ENCODE measurements around the gene ANO7.

ANO7 gene

GRCh38 chr2:241159116-241159515 lies 29.4 kb upstream of the ANO7 start:
- peak; percentile 43 for DNase-seq

DNA sequence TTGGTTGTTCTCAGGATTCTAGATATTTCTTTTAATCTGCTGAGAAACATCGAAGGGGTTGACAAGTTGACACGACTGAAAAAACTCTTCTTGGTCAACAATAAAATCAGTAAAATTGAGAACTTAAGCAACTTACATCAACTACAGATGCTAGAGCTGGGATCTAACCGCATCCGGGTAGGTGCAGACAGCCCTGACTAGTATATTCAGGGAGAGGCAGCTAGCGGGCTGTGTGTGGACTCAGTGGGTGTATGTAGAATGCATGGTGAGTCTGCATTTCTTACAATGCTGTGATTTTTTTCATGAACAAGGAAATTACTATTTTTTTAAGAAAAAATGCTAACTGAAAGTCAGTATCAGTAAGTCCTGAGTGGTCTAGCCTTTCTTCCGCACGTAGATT lies 28.2 kb upstream of the ANO7 start:
- DNase-seq = no peak

- peak; percentile 38 for DNase-seq
Observed at GRCh38 chr2:241161646-241162281, 26.7 kb upstream of the ANO7 start.

GRCh38 chr2:241163601-241164118 lies 24.8 kb upstream of the ANO7 start:
- DNase-seq = no peak

DNA sequence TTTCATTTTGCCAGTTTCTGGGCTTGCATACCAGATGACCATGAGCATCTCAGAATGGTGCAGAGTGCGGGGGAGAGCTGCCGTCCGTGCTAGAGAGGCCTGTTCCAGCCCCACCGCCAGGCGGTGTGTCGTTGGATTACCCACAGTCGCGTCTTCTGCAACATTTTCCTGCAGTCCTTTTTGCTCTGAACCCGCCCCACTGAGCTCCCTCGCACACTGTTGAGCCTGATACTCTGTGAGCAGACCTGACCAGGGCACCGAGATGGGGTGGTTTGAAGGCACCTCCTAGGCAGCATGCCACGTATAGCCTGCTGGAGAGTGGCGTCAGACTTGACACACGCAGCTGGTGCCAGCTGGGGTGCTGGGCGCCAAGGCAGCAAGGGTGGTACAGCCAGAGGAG lies 20.1 kb upstream of the ANO7 start:
- no peak for DNase-seq

DNA sequence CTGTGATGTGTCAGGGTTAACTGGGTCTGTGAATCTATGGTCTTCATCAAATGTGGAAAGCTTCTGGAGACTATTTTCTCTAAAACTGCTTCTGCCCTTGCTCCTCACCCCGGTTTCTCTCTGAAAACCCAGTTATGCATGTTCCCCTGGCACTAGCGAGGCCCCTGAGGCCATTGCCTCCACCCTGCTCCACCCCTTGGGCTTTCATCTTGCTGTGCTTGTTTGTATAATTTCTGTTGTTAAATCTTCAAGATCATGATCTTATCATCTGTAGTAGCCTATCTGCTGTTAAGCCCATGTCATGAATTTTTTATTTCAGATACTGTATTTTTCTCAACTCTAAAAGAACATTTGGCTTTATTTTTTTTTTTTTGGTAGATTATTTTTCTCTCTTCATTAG lies 14.9 kb upstream of the ANO7 start:
- no peak for DNase-seq

DNA sequence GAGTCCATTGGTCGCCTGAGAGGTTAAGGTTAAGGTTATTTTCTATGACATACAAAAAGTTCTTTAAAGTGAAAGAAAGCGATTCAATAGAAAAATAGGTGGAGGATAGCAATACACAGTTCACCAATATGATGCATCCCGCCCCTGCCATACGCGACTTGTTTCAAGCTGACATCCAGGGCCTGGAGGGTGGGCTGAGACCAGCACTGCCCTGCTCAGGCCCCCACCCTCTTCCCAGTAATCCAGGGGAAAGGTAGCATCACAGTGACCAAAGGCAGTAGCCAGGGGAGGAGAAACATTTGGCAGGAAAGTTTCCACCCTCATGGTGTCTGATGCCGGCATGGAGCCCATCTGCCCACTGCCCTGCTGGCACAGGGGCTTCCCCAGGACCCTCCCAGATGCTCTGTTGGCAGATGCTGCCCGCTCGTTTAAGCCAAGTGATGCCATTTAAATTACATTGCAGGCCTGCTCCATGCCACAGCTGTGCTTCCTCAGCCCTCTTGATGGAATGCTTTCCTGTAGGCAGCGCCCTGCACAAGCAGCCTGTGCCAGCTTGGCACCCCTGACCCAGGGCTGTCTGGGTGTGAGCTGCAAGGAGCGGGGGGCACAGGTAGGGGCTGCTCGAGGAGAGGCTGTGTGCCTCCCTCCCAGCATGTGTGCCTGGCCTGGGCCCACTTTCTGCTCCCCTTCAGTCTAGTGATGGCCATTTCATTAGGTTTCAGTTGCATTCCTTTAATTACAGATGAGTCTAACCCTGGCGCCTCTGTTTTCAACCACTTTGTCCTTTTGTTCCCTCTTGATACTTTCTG lies 10.7 kb upstream of the ANO7 start:
- peak; percentile 32 for DNase-seq

GRCh38 chr2:241178961-241179360 lies 9.5 kb upstream of the ANO7 start:
- DNase-seq = no peak

DNA sequence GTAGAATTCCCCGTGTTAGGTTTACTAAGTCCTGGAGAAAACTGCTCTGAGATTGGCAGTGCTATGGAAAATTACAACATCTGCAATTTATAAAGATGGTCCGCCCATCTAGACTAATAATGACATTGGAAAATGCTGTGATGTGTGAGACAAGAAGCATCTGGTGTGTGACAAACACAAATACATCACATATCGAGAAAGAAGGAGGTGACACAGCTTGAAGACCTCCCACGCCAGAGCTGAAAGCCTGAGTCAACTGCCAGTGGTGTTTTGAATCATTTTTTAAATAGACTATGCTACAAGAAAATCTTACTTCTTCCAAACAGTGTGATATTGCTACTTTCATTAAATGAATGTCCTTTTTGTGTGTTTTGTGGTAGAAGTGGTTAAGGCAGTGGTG lies 8.6 kb upstream of the ANO7 start:
- DNase-seq = no peak

GRCh38 chr2:241180495-241180894 lies 8.0 kb upstream of the ANO7 start:
- DNase-seq = peak; percentile 82

DNA sequence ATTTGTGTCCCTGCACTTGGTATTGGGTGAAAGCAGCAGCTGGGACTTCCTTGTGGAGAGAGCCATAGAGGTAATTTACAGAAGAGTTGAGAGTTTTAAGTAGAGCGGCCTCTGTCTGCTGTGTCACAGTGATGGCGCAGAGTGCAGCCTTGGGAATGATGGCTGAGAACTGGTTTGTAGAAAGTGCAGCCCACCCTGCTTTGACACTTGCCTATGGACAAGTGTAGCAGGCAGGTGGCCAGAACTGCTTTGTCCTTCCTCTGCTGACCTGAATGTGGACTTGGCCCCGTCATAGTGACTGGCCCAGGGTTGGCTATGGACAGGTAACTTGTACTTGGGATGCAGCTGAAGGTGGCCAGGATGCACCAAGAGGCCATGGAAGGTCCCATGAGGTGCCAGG lies 6.4 kb upstream of the ANO7 start:
- no peak for DNase-seq

DNA sequence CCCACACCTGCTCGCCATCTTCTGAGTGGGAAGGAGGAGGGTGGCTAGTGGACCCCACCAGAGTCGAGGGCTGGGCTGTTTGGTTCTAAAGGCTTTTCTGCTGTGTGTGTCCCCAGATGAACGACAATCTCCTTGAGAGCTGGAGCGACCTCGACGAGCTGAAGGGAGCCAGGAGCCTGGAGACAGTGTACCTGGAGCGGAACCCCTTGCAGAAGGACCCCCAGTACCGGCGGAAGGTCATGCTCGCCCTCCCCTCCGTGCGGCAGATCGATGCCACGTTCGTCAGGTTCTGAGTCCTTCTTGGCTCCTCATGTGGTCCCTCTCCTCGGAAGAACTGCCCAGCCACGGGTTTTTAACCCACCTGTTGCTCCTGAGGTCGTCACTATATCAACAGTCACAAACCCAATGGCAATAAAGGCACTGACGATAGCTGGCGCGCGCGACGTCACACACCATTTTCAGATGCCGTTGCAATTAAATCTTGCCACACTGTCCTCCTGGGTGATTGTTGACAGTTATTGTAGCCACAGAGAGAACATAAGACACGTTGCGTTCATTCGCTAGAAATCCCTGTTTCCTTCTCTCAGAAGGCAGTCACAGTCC lies 5.8 kb upstream of the ANO7 start:
- no peak for DNase-seq

DNA sequence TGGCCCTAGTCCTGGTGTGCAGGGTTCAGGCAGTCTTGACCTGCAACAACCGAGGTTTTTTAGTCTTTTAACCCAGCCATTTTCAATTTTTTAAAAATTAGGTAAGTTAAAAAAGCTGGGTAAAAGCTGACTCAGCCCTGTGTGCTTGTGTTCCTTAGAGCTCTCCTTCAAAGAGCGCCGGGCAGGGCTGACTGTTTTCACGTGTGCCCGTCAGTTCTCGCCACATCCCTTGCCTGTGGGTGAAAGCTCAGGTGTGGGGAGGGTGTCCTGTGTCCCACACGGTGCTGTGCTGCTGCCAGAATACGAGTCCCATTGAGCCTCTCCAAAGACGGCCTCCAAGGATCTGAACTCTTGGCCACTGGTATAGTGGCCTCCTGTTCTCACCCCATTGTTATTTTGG lies 5.3 kb upstream of the ANO7 start:
- no peak for DNase-seq

GRCh38 chr2:241184901-241185300 lies 3.6 kb upstream of the ANO7 start:
- no peak for DNase-seq

- DNase-seq = no peak
Observed at GRCh38 chr2:241185961-241186360, 2.5 kb upstream of the ANO7 start.

DNA sequence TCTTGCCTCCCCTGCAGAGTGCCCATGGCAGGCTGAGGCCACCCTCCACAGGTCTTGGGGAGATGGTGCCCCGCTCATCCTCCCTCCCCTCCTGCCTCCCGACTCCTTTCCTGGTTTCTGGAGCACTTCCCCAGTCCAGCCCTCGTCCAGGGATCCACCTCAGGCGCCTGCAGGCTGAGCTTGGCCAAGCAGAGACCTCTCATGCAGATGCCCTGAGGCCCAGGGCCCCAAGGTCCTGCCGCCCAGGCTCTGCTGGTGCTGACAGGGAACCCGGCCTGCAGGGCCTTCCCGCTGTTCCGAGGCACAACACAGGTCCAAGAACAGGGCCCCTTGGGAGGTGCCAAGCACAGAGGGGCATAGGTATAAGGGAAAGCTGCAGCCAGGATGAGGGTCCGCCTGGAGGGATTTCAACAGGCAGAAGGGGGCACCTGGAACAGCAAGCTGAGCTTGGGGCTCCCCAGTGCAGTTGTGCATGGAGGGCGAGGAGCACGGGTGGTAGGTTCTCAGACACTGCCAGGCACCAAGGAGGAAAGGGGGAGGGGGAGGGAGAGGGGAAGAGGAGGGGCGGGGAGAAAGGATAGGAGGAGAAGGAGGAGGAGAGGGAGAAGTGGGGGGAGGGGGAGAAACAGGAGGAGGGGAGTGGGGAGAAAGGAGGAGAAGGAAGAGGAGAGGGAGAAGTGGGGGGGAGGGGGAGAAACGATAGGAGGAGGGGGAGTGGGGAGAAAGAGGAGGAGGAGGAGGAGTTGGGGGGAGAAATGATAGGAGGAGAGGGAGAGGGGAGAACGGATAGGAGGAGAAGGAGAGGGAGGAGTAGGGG lies 1.2 kb upstream of the ANO7 start:
- DNase-seq = no peak

- no peak for DNase-seq
Observed at GRCh38 chr2:241187918-241188234, 601 bp upstream of the ANO7 start.

DNA sequence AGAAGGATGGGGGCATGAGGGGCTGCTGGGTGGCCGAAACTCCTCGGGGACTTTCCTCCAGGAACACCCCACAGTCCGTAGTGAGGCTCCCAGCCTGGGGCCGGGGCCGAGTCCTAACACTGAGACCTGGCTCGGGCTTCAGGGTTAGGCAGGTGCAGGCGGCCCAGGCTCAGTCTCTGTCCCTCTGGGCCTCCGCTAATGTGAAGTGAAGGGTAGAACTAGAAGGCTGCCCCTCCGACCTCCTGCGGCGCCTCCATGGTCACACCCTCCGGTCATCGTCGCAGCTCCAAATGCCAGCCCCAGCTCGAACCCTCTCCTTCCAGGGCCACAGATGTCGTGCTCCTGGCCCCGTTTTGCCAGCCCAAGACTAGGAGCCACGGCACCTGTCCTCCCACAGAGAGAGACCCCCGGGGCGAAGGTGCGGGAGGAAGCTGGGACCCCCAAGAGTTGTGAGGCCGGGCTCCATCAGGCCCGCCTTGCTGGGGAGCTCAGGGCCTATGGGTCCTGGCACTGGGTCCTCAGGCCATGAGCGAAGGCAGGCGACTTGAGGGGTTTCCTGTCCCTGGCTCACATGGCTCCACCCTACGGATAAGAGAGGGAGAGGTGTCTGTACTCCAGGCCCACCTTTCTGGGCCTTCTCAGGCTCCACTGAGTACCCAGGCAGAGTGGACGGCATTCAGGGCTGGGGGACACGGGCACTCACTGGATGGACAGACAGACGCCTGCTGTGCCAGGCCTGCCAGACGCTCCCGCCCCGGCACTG lies 797 bp downstream of the ANO7 start:
- no peak for DNase-seq

DNA sequence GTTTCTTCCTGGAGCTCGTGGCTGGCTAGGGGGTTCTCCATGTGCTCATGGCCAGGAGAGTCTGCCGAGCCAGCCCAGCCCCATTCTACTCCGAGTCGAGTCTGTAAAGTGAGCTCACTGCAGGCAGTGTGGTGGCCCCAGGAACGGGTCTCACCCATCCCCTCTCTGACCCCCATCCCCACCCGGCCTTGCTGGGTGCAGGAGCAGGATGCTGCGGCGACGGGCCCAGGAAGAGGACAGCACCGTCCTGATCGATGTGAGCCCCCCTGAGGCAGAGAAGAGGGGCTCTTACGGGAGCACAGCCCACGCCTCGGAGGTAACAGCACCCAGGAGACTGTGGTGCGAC lies 1.4 kb downstream of the ANO7 start:
- DNase-seq = no peak

- DNase-seq = no peak
Observed at GRCh38 chr2:241190291-241190981, 2.0 kb downstream of the ANO7 start.

DNA sequence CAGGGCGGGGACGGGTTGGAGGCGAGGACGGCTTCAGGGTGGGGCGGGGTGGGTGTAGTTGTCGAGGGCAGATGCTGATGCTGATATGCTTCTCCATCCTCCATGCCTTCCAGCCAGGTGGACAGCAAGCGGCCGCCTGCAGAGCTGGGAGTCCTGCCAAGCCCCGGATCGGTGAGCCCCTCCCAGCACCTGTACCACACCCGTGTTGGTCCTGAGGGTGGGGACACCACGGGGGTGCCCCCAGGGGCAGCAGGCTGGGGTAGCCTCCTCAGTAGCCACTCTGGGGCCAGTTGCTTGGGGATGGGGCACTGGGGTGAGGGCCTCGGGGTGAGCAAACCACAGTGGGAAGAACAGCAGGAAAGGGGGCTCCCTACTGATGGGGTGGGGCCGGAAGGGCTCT lies 2.6 kb downstream of the ANO7 start:
- DNase-seq = no peak

GRCh38 chr2:241193271-241193670 lies 4.8 kb downstream of the ANO7 start:
- no peak for DNase-seq
